Trophoblast cell (in vitro differentiated cells and primary cell): ENCODE results near the gene WIPF1.

Source experiments
- DNase-seq, 2 donors: peaks; one replicate each; pipeline ENCODE4 v3.0.0-alpha.2; 2016
- H2AFZ ChIP-seq: 2 replicates; pipeline ENCODE4 v1.6.1; 2013; ENCODE audit warnings: low read length, moderate library complexity, mild to moderate bottlenecking; ENCODE audit not compliant: insufficient read depth, poor library complexity
- H2AK5ac ChIP-seq: 2 replicates; pipeline ENCODE4 v1.6.1; 2013; ENCODE audit warnings: mild to moderate bottlenecking, low read length
- H2BK120ac ChIP-seq: 2 replicates; pipeline ENCODE4 v1.6.1; 2013; ENCODE audit warnings: low read length, mild to moderate bottlenecking, moderate library complexity; ENCODE audit not compliant: insufficient read depth, poor library complexity
- H2BK12ac ChIP-seq: 2 replicates; pipeline ENCODE4 v1.6.1; 2013; ENCODE audit warnings: mild to moderate bottlenecking, low read length, moderate library complexity
- H2BK5ac ChIP-seq: 2 replicates; pipeline ENCODE4 v1.6.1; 2013; ENCODE audit warnings: low read length, low read depth, moderate library complexity, mild to moderate bottlenecking; ENCODE audit not compliant: poor library complexity
- H3K14ac ChIP-seq: 2 replicates; pipeline ENCODE4 v1.6.1; 2013; ENCODE audit warnings: mild to moderate bottlenecking, low read length
- H3K18ac ChIP-seq: 2 replicates; pipeline ENCODE4 v1.6.1; 2013; ENCODE audit warnings: mild to moderate bottlenecking, low read length
- H3K23ac ChIP-seq: 2 replicates; pipeline ENCODE4 v1.6.1; 2013; ENCODE audit warnings: low read length
- H3K27ac ChIP-seq: 2 replicates; pipeline ENCODE4 v1.5.1; 2013; ENCODE audit warnings: low read depth, mild to moderate bottlenecking, inconsistent platforms, low read length, moderate library complexity
- H3K27me3 ChIP-seq: 2 replicates; pipeline ENCODE4 v1.6.1; 2013; ENCODE audit warnings: inconsistent platforms, mild to moderate bottlenecking, low read length, moderate library complexity; ENCODE audit not compliant: insufficient read depth
- H3K36me3 ChIP-seq, 2 experiments: 1 replicate in 1 of 2; 2 replicates in 1 of 2; pipeline ENCODE4 v1.6.1; 2013; ENCODE audit warnings: low read length in 2 of 2, mild to moderate bottlenecking in 2 of 2, moderate library complexity in 1 of 2; ENCODE audit not compliant: insufficient read depth in 2 of 2, control insufficient read depth in 1 of 2
- H3K4ac ChIP-seq: 2 replicates; pipeline ENCODE4 v1.6.1; 2013; ENCODE audit warnings: low read depth, mild to moderate bottlenecking, low read length, moderate library complexity
- H3K4me1 ChIP-seq, 2 experiments: 1 replicate in 1 of 2; 2 replicates in 1 of 2; pipeline ENCODE4 v1.6.1; 2013; ENCODE audit warnings: low read length in 2 of 2, mild to moderate bottlenecking in 2 of 2, moderate library complexity in 1 of 2; ENCODE audit not compliant: insufficient read depth in 2 of 2, control insufficient read depth in 1 of 2
- H3K4me2 ChIP-seq: 2 replicates; pipeline ENCODE4 v1.6.1; 2013; ENCODE audit warnings: inconsistent platforms, mild to moderate bottlenecking, low read length, moderate library complexity
- H3K4me3 ChIP-seq: 2 replicates; pipeline ENCODE4 v1.5.1; 2013; ENCODE audit warnings: mild to moderate bottlenecking, low read depth, low read length, inconsistent platforms
- H3K79me1 ChIP-seq: one replicate; pipeline ENCODE4 v1.6.1; 2013; ENCODE audit warnings: low read length
- H3K79me2 ChIP-seq: 2 replicates; pipeline ENCODE4 v1.6.1; 2013; ENCODE audit warnings: low read length, mild to moderate bottlenecking; ENCODE audit not compliant: control insufficient read depth, insufficient read depth, poor library complexity
- H3K9ac ChIP-seq: 2 replicates; pipeline ENCODE4 v1.6.1; 2013; ENCODE audit warnings: mild to moderate bottlenecking, low read length
- H3K9me3 ChIP-seq: 2 replicates; pipeline ENCODE4 v1.6.1; 2013; ENCODE audit warnings: low read depth, mild to moderate bottlenecking, control low read depth, inconsistent platforms, low read length; ENCODE audit not compliant: insufficient read depth
- H4K12ac ChIP-seq: 2 replicates; pipeline ENCODE4 v1.6.1; 2013; ENCODE audit warnings: low read depth, mild to moderate bottlenecking, low read length, moderate library complexity
- H4K8ac ChIP-seq: 2 replicates; pipeline ENCODE4 v1.6.1; 2013; ENCODE audit warnings: low read depth, mild to moderate bottlenecking, low read length, moderate library complexity
- H4K91ac ChIP-seq: one replicate; pipeline ENCODE4 v1.6.1; 2013; ENCODE audit warnings: low read depth, mild to moderate bottlenecking, low read length, moderate library complexity
- WGBS: extraction: QIAGEN DNeasy Blood & Tissue Kit; methylation state at CpG from one replicate; pipeline ENCODE4 v1.1.7; 2013; ENCODE audit warnings: missing lambda C conversion rate; ENCODE audit not compliant: insufficient read length, insufficient coverage; ENCODE audit errors: extremely low coverage; 5-methylcytosine and 5-hydroxymethylcytosine counted together

Gene WIPF1

DNA sequence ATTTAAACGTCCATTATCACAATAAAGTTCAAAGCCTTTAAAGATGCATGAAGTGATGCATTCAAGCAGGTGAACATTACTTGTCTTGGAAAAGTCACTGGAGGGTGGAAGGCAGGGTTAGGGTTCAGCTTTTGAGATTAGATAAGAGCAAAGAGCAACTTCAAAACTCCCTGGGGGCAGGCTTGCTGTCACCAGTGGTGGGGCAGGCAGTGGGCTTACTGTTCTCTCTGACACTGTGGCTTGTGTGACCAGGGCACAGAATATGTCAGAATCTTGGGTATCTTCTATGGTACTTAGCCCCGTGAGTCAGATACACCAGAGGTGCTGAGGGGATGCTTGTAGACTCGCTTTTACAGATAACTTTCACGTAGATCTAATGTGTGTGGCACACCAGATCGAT is 52.8 kb downstream of the WIPF1 start:
- Histone ChIP-seq H3K9ac (no peak overlapping the region), H3K18ac (no peak overlapping the region), H3K23ac (no peak overlapping the region), H2AK5ac (no peak overlapping the region), H3K27ac (no peak overlapping the region), H3K14ac (no peak overlapping the region), H2BK5ac (no peak overlapping the region), H3K9me3 (no peaks in the 10 kb centered on the region), H2BK12ac (peak overlapping the region; percentile 62), H2AFZ (no peak overlapping the region), H2BK120ac (no peak overlapping the region), H3K79me2 (no peaks in the 10 kb centered on the region), H3K36me3 (no peaks in the 10 kb centered on the region), H3K4me1 (peaks cover 8 to 12% of the 10 kb centered on the region in 2 experiments), H4K91ac (no peak overlapping the region), H3K4me3 (no peak overlapping the region), H4K12ac (no peak overlapping the region), H3K79me1 (peaks cover 6% of the 10 kb centered on the region), H4K8ac (no peak overlapping the region), H3K4me2 (no peak overlapping the region), H3K27me3 (no peaks in the 10 kb centered on the region), H3K4ac (no peak overlapping the region)
- DNase-seq = no peak
- WGBS = no CpG with 5 or more reads among the region's 5 CpGs

DNA sequence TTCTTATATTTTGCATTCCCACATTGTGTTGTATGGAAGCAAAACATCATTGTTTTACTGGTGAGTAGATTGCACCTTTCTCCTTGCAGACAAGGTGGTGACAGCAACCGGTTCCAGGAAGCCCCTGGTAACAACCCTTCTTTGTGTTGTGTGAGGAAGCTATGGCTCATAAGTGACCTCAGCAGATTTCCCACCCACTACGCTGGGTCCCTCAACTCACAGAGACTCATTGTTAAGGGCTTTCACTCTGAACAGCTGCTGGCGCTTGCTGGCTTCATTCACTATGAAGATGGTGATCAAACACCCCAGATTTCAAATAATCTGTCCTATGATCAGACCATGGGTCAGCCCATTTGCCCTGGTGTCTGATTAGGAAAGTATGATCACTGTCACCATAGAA is 53.4 kb downstream of the WIPF1 start:
- Histone ChIP-seq H3K4me3 (no peak overlapping the region), H3K18ac (no peak overlapping the region), H3K4me1 (peaks cover 8 to 12% of the 10 kb centered on the region in 2 experiments), H4K91ac (no peak overlapping the region), H2AK5ac (no peak overlapping the region), H3K36me3 (no peaks in the 10 kb centered on the region), H3K79me2 (no peaks in the 10 kb centered on the region), H3K4ac (no peak overlapping the region), H2AFZ (no peak overlapping the region), H3K4me2 (no peak overlapping the region), H3K27me3 (no peaks in the 10 kb centered on the region), H2BK12ac (peak overlapping the region; percentile 44), H4K8ac (no peak overlapping the region), H3K27ac (no peak overlapping the region), H3K9ac (no peak overlapping the region), H3K79me1 (peaks cover 6% of the 10 kb centered on the region), H2BK120ac (no peak overlapping the region), H2BK5ac (no peak overlapping the region), H4K12ac (no peak overlapping the region), H3K23ac (no peak overlapping the region), H3K14ac (no peak overlapping the region), H3K9me3 (no peaks in the 10 kb centered on the region)
- WGBS = no CpG with 5 or more reads among the region's 3 CpGs
- no peak for DNase-seq

DNA sequence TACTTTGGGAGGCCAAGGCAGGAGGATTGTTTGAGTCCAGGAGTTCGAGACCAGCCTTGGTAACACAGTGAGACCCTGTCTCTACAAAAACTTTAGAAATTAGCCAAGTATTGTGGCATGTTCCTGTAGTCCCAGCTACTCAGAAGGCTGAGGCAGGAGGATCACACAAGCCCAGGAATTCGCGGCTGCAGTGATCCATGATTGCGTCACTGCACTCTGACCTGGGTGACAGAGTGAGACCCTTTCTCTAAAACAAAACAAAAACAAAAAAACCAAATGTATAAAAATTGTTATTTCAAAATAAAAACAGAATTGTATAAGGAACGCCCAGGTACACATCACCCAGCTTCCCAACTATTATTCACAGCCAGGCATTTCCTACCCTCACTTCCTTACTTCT is 56.7 kb downstream of the WIPF1 start:
- Histone ChIP-seq H2AFZ (no peak overlapping the region), H3K23ac (no peak overlapping the region), H2BK120ac (no peak overlapping the region), H3K9me3 (no peaks in the 10 kb centered on the region), H4K12ac (no peak overlapping the region), H3K4me1 (peaks cover 8 to 21% of the 10 kb centered on the region in 2 experiments), H3K9ac (no peak overlapping the region), H3K4me2 (no peak overlapping the region), H3K79me1 (peaks cover 5% of the 10 kb centered on the region), H3K36me3 (no peaks in the 10 kb centered on the region), H3K14ac (no peak overlapping the region), H3K4me3 (no peak overlapping the region), H3K4ac (no peak overlapping the region), H2AK5ac (no peak overlapping the region), H2BK12ac (no peak overlapping the region), H3K18ac (no peak overlapping the region), H3K79me2 (no peaks in the 10 kb centered on the region), H3K27me3 (no peaks in the 10 kb centered on the region), H2BK5ac (no peak overlapping the region), H4K8ac (no peak overlapping the region), H4K91ac (no peak overlapping the region), H3K27ac (peak overlapping the region; percentile 39)
- no CpG with 5 or more reads among the region's 5 CpGs for WGBS
- DNase-seq = peak in 1 of 2 donors; percentile 28

DNA sequence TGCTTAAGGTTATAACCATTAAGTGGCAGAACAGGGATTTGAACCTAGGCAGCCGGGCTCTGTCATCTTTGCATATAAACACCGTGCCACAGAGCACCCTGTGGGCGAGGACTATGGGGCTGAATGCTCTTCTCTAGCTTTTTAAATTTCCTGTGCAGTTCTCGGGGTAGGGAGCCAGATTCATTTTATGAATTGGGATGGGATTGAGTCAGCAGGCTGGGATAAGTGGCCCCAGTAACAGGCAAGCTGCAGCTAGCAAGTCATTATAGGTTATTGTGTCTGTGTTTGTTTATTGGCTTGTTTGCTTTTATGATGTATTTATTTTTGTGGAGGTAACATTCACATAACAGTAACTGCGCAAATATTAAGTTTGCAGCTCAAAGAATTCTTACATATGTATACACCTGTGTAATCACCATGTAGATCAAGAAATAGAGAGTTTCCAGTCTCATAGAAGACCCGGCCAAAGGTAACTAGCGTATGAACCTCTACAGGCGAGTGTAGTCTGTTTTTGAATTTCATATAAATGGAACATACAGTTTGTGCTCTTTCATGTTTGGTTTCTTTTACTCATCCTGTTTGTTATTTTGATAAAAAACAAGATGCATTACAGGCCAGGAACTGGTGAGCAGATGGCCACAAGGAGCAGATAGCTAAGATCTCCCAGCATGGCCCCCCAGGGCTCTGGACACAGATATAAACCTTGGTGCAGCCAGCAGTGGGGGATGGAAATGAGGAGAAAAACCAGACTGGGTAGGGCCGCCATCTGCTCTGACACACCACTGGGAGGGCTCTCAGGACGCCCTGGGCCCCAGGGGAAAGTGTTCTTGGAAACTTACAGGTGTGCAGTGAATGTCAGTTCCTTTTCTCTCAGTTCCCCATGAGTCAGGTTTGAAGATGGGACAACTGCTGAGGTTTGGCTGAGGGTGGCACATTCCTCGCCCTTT is 61.6 kb downstream of the WIPF1 start:
- Histone ChIP-seq H3K27ac (peak overlapping the region; percentile 87), H3K4me2 (peak overlapping the region; percentile 13), H2AK5ac (peak overlapping the region; percentile 84), H3K79me1 (peaks cover 16% of the 10 kb centered on the region), H3K4me3 (no peak overlapping the region), H3K36me3 (no peaks in the 10 kb centered on the region), H3K9me3 (no peaks in the 10 kb centered on the region), H4K12ac (no peak overlapping the region), H2BK120ac (peak overlapping the region; percentile 95), H2BK12ac (peak overlapping the region; percentile 97), H4K91ac (peak overlapping the region; percentile 98), H3K79me2 (peaks cover 1% of the 10 kb centered on the region), H2BK5ac (peak overlapping the region; percentile 99), H3K23ac (no peak overlapping the region), H4K8ac (peak overlapping the region; percentile 48), H3K18ac (peak overlapping the region; percentile 92), H2AFZ (peak overlapping the region; percentile 47), H3K14ac (peak overlapping the region; percentile 68), H3K27me3 (no peaks in the 10 kb centered on the region), H3K4ac (peak overlapping the region; percentile 92), H3K4me1 (peaks cover 16 to 25% of the 10 kb centered on the region in 2 experiments), H3K9ac (no peak overlapping the region)
- WGBS = no CpG with 5 or more reads among the region's 11 CpGs
- DNase-seq = peak; percentile 93 to 95
